Measurements from ENCODE around the gene JAK1.

- TF ChIP-seq, protein P1, sequence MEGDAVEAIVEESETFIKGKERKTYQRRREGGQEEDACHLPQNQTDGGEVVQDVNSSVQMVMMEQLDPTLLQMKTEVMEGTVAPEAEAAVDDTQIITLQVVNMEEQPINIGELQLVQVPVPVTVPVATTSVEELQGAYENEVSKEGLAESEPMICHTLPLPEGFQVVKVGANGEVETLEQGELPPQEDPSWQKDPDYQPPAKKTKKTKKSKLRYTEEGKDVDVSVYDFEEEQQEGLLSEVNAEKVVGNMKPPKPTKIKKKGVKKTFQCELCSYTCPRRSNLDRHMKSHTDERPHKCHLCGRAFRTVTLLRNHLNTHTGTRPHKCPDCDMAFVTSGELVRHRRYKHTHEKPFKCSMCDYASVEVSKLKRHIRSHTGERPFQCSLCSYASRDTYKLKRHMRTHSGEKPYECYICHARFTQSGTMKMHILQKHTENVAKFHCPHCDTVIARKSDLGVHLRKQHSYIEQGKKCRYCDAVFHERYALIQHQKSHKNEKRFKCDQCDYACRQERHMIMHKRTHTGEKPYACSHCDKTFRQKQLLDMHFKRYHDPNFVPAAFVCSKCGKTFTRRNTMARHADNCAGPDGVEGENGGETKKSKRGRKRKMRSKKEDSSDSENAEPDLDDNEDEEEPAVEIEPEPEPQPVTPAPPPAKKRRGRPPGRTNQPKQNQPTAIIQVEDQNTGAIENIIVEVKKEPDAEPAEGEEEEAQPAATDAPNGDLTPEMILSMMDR (IDR thresholded peaks at IDR 0.05), result peak in 3 of 6 experiments; percentile 7 to 48 (median 19)
- peak in 1 of 2 donors; percentile 27 for TF ChIP-seq POLR2A (IDR thresholded peaks at IDR 0.05)
Measured at GRCh38 chr1:64955097-64956009, 11.0 kb downstream of the JAK1 start.
